HG03196 (cell line): ENCODE data around the gene JMJD6.
"Not testable (repeated sequence)": the region's sequence is repeated elsewhere in the genome, so short reads cannot be mapped to it uniquely, and the experiment has no call there.

ENCODE experiments used
- ATAC-seq: cut with Tn5 transposase; IDR thresholded peaks from one replicate; pipeline ENCODE4 v1.9.1; 2021; ENCODE audit not compliant: unreplicated experiment

JMJD6 gene

DNA sequence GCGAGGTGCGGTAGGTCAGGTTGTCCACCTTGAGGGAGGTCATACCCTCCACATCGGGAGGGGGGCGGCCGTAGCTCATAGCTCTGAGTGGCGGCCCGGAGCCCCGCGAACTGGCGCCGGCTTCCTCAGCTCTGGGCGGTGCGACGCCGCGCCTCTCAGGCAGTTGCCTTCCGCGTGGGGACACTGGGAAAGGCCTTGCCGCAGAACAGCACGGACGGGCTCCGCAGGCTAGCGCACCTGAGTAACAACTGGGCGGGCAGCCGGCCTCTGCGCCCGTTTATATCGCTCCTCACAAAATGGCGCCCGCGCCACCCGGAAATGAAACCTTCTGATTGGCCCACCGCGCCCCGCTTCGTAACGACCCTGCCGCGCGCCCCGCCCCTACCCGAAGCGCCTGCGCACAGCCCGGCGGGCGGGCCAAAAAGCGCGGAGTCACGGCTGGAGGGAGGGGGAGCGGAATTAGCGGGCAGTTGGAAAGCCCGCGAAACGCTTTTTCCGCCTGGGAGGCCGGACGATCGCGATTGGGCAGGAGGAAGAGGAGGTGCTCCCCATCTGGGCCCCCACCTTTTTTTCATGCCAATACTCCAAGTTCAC lies 10.8 kb upstream of the JMJD6 start, which contains the start of gene SRSF2:
TSS of gene SRSF2 (minus strand) at position 250 of the 594 bp plus-strand sequence. CDS start at position 79, 171 bp downstream.
- ATAC-seq = peak; percentile 69

DNA sequence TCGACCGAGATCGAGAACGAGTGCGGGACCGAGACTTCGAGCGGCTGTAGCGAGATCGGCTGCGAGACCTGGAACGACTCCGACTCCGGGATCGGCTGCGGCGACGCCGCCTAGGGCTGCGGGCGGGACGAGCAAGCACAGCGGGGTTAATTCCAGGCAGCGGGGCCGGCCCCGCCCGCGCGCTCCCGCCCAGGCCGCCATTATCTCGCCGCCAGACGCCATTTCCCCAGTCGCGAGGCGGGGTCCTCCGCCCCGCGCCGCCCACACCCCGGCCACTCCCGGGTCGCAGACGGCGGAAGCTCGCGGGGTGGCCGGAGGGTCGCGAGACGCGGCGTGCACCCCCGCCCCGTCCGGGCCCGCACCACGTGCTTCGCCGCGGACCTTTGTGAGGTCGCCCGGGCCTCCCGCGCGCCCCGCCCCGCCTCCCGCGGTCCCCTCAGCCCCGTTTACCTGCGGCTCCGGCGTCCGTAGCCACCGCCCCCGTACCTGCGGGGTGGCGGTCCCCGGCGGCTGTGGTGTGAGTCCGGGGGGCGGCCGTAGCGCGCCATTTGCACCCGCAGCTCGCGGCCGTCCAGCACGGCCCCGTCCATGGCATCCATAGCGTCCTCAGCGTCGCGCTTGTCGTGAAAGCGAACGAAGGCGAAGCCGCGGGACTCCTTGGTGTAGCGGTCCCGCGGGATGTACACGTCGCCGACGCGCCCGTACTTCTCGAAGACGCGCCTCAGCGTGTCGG lies 10.1 kb upstream of the JMJD6 start:
- ATAC-seq = peak; percentile 19

GRCh38 chr17:76735586-76736348 lies 9.4 kb upstream of the JMJD6 start:
- no peak for ATAC-seq

GRCh38 chr17:76735006-76735405 lies 8.6 kb upstream of the JMJD6 start:
- ATAC-seq = no peak

DNA sequence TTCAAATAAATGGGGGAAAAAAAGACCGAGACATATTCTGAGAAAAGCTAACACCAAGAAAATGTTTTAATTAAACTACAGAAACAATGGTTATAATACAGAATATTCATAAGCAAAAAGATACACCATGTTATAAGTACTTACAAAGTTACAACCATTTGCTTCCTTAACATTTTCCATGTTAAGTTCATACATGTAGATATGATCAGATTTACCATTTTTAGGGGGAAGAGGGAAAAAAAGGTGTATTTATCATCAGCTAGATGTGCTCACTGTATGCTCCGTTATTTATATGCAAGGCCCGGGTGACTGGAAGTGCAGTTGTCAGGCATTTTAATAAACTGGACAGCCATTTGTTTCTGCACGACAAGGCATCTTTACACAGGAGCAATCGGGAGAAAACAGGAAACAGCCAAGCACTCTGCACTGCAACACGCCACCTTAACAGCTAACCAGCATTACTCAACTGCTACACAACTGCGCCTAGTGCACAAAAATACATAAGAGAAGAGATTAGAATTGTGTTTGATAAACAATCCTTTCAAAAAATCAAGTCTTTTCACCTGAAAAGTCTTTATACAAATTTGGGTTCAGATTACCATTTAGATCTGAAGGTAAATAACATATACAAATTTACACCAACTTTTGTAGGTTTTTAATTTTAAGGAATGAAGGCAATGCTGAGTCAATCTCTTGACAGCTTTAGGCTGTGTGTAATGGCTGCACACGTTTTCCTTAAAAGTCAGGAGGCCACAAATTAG lies 7.9 kb upstream of the JMJD6 start:
- ATAC-seq = no peak

DNA sequence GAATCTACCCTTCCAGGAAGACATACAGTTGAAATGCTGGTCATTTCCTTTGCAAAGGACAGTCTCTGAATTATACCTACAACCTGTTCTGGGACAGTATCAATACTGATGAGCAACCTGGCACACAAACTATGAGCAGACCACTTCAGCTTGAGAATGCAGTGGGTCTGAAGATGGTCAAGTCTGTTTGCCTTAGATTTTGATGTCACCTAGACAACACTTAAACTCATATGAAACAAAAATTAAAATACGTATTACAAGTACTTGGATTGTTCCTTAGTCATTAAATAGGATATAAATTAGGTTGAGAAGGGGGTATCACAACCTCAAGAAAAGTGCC lies 7.2 kb upstream of the JMJD6 start:
- no peak for ATAC-seq

DNA sequence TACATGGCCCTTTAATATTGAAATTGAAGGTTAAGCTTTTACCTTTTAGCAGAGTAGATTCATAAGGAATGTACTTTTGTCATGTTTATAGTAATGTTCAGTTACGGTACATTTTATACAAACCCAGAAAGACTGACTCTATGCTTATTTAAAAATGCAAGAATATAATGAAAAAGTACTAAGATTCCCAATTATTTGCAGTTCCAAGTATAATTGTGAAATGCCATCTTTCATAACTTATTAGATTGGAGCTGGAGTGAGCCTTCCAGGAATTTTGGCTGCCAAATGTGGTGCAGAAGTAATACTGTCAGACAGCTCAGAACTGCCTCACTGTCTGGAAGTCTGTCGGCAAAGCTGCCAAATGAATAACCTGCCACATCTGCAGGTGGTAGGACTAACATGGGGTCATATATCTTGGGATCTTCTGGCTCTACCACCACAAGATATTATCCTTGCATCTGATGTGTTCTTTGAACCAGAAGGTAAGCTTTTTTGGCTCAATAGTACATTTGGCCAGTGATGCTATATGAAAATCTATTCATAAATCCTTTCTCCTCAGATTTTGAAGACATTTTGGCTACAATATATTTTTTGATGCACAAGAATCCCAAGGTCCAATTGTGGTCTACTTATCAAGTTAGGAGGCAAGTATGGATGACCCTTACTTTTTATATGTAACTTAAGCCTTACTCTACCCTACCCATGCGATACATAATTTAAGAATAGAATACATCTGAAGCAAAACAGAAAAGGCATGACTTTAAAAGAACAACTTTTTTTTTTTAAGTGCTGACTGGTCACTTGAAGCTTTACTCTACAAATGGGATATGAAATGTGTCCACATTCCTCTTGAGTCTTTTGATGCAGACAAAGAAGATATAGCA lies 6.6 kb upstream of the JMJD6 start:
- no peak for ATAC-seq

- ATAC-seq = not testable (repeated sequence)
Observed at GRCh38 chr17:76731800-76732733, 5.7 kb upstream of the JMJD6 start.

- ATAC-seq = no peak
Observed at GRCh38 chr17:76727745-76728456, 1.5 kb upstream of the JMJD6 start.

DNA sequence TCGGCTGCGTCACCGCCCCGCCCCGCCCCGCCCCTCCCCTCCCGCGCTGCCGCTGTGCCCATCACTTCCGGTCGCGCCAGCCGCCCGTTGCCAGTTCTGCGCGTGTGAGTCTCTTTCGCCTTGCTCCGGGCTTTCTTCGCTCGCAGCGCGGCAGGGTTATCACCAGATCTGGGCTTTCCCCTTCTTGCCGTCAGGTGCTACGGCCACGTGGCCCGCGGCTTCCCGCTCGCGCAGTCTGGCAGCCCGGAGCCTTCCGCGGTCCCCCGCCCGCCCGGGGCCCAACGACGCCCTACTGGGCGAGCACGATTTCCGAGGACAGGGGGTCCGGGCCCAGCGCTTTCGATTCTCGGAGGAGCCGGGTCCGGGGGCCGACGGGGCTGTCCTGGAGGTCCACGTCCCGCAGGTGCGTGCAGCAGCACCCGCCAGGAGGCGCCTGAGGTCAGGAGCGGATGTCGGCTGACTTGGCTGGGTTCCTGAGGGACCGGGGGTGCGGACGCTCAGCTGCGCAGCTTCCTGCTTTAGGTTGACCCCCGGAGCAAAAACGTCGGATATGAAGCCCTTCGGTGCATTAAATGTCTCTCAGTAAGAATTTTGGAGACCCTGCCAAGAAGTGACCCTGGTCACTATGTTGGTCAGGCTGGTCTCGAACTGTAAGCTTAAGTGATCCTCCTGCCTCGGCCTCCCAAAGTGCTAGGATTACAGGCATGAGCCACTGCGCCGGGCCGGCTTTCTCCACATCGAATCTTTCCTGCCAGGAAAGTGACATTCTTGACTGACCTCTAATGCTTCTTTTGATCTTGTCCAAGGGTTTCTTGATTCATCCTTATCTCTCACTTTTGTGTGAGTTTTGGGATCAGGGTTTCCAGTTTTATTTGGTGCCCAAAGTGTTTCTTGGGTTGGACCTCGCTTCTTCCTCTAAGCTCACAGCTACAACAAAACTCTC lies 641 bp upstream of the JMJD6 start, which contains the start of gene METTL23:
TSS of gene METTL23 (plus strand) at position 64 of the 943 bp plus-strand sequence. CDS start 2,872 bp downstream, outside the sequence.
- peak; percentile 50 for ATAC-seq

- ATAC-seq = peak; percentile 16
Observed at GRCh38 chr17:76725580-76726230, 701 bp downstream of the JMJD6 start.

DNA sequence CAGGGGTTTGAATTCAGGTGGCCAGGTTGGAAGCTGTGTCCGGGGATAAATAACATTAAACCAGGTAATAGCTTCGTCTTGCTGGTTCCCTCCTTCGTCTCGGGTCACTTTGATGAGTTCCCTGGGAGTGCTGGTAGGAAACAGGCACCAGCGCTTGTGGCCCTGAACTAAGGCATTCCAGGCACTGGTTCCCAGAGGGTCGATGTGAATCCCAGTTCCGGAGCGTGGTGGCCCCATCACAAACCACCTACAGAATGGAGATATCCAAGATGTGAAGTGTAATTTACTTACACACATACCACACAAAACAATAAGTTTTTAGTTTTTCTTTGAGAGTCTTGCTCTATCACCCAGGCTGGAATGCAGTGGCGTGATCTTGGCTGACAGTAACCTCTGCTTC lies 2.6 kb downstream of the JMJD6 start:
- no peak for ATAC-seq

DNA sequence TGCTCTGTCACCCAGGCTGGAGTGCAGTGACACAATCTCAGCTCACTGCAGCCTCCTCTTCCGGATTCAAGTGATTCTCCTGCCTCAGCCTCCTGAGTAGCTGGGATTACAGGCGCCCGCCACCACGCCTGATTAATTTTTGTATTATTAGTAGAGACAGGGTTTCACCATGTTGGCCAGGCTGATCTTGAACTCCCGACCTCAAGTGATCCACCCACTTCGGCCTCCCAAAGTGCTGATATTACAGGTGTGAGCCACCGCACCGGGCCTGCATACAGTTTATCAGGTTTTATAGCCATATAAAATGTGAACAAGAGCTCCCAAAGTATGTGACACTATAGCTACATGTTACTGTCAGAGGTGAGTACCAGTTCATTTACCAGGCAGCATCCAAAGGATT lies 3.4 kb downstream of the JMJD6 start:
- ATAC-seq = not testable (repeated sequence)

DNA sequence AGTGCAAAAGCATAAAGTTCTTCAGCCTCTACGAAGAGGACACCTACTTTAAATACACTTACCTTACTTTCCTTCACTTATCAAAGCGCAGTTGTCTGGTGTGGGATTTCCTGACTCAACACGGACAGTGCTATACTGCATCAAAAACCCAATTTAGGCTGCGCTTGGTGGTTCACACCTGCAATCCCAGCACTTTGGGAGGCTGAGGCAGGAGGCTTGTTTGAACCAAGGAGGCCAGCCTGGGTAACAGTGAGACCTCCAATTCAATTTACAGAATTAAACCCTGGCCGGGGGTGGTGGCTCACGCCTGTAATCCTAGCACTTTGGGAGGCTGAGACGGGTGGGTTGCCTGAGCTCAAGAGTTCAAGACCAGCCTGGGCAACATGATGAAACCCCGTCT lies 4.1 kb downstream of the JMJD6 start:
- ATAC-seq = no peak

DNA sequence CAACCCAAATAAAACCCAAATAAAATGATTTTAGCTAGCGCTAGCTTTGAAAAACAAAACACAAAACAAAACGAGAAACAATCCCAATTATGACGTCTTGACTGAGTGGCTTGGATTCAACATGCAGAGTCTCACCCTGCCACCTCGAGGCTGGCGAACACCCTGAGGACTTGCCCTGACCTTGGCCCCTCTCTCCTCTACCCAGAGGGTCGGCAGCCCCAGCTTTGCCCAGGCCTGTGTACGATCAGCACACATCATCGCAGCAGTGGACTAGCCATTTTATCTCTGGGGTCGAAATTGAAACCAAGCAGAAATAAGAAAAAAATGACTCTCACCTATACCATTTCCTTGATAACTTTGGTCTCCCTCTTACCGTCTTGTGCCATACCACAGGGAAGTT lies 4.9 kb downstream of the JMJD6 start:
- ATAC-seq = no peak

DNA sequence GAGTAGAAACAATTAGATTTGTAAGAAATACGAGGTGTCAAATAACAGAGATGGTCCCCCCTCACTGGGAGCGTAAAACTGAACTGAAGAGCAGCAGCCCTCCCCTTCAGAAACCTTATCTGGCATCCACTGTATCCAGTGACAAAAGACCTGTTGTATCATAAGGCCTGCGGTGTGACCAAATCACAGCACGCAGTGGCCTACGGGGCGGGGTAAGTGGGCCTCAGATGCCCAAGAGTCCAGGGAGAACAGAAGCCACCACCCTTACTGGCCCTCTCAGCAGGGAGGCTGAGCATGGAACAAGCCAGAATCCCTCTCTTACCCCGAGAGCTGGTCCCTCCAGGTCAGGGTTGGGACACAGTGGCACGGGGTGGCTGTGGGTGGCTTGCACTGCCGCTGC lies 5.5 kb downstream of the JMJD6 start:
- ATAC-seq = no peak

GRCh38 chr17:76720211-76720610 lies 6.2 kb downstream of the JMJD6 start:
- ATAC-seq = no peak
